GM18499 (cell line): Measurements from ENCODE around the gene CIRBP.

Experiments used
- ATAC-seq: cut with Tn5 transposase; IDR thresholded peaks from one replicate; pipeline ENCODE4 v1.9.1; 2021; ENCODE audit warnings: moderate number of reproducible peaks; ENCODE audit not compliant: insufficient read depth, unreplicated experiment

Gene CIRBP

GRCh38 chr19:1322198-1322981 is 53.3 kb downstream of the CIRBP start:
- ATAC-seq, result no peak

- ATAC-seq, result no peak
These were observed 55.2 kb downstream of the CIRBP start for GRCh38 chr19:1324249-1324805.
